ENCODE results near the gene NELFB. TPM values are rescaled to one million over a fixed set of nuclear protein-coding genes. Genes with fewer than 3 reads are reported as not detected.
"Not testable (repeated sequence)": the region's sequence is repeated elsewhere in the genome, so short reads cannot be mapped to it uniquely, and the experiment has no call there.

The NELFB gene
- total RNA-seq, 2 experiments from 2014 or later = 70.8 to 75.3 TPM

DNA sequence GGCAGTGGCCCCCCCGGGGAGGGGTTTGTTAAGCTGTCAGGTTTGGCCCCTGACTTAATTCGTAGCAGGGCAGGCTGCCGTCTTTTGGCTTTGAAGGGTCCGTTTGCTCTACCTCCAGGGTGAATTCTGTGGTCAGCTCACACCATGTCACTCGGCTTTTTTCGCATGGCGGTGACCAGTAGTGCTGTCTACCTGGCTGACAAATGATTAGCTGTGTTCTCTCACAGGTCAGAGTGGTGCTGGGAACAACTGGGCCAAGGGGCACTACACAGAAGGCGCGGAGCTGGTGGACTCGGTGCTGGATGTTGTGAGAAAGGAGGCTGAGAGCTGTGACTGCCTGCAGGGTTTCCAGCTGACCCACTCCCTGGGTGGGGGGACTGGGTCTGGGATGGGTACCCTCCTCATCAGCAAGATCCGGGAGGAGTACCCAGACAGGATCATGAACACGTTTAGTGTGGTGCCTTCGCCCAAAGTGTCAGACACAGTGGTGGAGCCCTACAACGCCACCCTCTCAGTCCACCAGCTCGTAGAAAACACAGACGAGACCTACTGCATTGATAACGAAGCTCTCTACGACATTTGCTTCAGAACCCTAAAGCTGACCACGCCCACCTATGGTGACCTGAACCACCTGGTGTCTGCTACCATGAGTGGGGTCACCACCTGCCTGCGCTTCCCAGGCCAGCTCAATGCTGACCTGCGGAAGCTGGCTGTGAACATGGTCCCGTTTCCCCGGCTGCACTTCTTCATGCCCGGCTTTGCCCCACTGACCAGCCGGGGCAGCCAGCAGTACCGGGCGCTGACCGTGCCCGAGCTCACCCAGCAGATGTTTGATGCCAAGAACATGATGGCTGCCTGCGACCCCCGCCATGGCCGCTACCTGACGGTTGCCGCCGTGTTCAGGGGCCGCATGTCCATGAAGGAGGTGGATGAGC, 12.6 kb upstream of the NELFB start:
- DNase-seq = peak; percentile 58
- ATAC-seq = no peak
- Mint-ChIP-seq H3K4me3 (peak overlapping the region; percentile 82), H3K36me3 (peaks cover 21% of the 10 kb centered on the region), H3K9me3 (ENCODE audit: low read depth) (no peaks in the 10 kb centered on the region), H3K4me1 (peaks cover 31% of the 10 kb centered on the region), H3K27me3 (no peaks in the 10 kb centered on the region), H3K27ac (peak overlapping the region; percentile 66)
- CTCF ChIA-PET = interaction anchor here (1.0 to 6.1 kb wide), 5 partner anchors 12 to 213 kb away, joined by 3 to 46 read pairs (median 3); partner anchors contain the start of genes NELFB and RNF224

DNA sequence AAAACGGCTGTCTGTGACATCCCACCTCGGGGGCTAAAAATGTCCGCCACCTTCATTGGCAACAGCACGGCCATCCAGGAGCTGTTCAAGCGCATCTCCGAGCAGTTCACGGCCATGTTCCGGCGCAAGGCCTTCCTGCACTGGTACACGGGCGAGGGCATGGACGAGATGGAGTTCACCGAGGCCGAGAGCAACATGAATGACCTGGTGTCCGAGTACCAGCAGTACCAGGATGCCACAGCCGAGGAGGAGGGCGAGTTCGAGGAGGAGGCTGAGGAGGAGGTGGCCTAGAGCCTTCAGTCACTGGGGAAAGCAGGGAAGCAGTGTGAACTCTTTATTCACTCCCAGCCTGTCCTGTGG, 11.9 kb upstream of the NELFB start:
- CTCF ChIA-PET = interaction anchor here (1.0 to 6.1 kb wide), 5 partner anchors 11 to 214 kb away, joined by 3 to 46 read pairs (median 3); partner anchors contain the start of genes NELFB and RNF224

DNA sequence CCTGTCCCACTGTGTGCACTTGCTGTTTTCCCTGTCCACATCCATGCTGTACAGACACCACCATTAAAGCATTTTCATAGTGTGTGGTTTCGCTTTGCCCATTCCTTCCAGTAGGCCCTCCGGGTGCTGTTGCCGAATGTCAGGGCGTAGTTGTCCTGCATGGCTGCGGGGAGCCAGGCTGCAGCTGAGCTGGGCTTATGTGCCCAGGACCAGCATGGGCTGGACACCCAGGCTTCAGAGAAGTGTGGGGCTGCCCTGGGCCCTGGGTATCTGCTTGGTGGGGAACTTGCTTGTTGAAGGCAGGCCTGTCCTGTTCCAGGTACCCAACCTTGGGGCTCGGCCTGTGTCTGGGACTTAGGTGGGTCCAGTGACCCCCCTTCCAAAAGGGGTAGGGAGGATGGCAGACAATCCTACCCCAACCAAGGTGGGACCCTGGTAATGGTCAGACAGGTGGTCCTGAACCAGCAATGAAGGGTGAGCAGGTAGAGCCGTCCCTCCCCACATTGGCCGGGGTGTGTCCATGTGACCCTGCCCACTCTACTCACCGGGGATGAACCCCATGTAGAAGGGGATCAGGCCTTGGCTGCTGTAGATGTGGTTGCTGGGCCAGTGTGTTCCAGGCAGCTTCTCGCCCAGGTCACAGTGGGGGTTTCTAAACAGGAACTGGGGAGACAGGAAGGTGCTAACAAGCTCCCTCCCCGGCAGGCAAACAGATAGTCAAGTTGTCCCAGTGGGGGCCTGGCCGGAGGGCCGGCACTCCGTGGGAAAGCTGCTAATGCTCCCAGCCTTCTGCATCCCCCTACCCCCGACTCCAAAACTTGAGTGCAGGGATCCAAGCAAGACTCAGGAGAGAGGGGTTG, 11.3 kb upstream of the NELFB start:
- Mint-ChIP-seq H3K27ac (no peak overlapping the region), H3K27me3 (no peaks in the 10 kb centered on the region), H3K4me1 (peaks cover 23% of the 10 kb centered on the region), H3K4me3 (peak overlapping the region; percentile 30), H3K36me3 (peaks cover 21% of the 10 kb centered on the region), H3K9me3 (ENCODE audit: low read depth) (no peaks in the 10 kb centered on the region)
- CTCF ChIA-PET = interaction anchor here (1.4 to 6.1 kb wide), 2 partner anchors 11 to 215 kb away, joined by 3 to 46 read pairs; partner anchors contain the start of gene NELFB
- ATAC-seq (no peak), DNase-seq (peak; percentile 53)

More for the DNA sequence above, 11.9 kb upstream of the NELFB start:
- H3K27me3 Mint-ChIP-seq; DNase-seq; ATAC-seq; H3K27ac Mint-ChIP-seq; H3K9me3 Mint-ChIP-seq (ENCODE audit: low read depth): not testable (repeated sequence)
- Mint-ChIP-seq H3K4me1 (peaks cover 29% of the 10 kb centered on the region), H3K4me3 (peak overlapping the region; percentile 30), H3K36me3 (peaks cover 21% of the 10 kb centered on the region)

DNA sequence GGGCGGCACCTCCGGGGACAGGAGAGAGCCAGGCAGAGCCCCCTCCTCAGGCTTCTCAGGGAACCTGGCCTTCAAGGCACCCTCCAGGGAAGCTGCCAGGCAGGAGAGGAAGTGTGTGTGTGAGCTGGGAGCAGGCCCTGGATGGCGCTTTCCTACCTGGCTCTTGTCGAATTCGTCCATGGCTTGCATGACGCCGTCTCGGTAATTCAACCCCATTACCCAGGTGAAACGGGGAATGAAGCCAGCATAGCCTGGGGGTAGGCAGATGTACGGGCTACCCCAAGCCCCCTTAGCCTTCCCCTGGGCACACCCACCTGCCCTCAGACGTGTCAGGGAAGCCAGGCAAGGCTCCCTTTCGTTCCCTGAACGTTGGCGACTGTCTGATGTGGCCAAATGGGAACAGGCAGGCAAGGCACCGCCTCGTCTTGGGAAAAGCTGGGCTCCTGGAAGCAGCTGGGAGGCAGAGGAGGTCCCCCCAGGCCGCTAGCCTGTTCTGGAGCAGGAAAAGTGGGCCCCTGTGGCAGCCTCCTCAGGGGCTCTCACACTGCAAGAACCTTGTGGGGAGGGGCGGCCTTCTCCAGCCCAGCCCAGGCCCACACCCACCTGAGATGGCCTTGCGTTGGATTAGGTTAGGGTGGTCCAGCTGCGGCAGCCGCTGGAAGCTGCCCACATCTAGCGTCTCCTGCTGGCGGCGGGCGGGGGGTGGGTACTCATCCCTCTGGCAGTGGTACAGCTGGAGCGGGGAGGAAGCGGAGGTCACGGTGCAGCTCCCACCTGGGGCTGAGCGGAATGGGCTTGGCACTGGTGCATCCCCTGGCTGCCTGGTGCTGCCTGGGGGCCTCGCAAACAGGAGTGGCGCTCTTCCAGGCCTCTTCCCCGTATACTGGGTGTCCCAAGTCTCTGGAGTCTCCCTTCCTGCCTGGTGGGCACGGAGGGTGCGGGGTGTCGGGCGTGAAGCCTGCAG, 10.4 kb upstream of the NELFB start:
- Mint-ChIP-seq H3K27ac (no peak overlapping the region), H3K27me3 (no peaks in the 10 kb centered on the region), H3K4me1 (peaks cover 19% of the 10 kb centered on the region), H3K36me3 (peaks cover 21% of the 10 kb centered on the region), H3K4me3 (no peak overlapping the region), H3K9me3 (ENCODE audit: low read depth) (no peaks in the 10 kb centered on the region)
- ATAC-seq (no peak), DNase-seq (no peak)
- CTCF ChIA-PET = interaction anchor here (1.5 to 6.1 kb wide), 3 partner anchors 8 to 10 kb away, joined by 3 to 46 read pairs (median 23); partner anchors contain the start of gene NELFB

DNA sequence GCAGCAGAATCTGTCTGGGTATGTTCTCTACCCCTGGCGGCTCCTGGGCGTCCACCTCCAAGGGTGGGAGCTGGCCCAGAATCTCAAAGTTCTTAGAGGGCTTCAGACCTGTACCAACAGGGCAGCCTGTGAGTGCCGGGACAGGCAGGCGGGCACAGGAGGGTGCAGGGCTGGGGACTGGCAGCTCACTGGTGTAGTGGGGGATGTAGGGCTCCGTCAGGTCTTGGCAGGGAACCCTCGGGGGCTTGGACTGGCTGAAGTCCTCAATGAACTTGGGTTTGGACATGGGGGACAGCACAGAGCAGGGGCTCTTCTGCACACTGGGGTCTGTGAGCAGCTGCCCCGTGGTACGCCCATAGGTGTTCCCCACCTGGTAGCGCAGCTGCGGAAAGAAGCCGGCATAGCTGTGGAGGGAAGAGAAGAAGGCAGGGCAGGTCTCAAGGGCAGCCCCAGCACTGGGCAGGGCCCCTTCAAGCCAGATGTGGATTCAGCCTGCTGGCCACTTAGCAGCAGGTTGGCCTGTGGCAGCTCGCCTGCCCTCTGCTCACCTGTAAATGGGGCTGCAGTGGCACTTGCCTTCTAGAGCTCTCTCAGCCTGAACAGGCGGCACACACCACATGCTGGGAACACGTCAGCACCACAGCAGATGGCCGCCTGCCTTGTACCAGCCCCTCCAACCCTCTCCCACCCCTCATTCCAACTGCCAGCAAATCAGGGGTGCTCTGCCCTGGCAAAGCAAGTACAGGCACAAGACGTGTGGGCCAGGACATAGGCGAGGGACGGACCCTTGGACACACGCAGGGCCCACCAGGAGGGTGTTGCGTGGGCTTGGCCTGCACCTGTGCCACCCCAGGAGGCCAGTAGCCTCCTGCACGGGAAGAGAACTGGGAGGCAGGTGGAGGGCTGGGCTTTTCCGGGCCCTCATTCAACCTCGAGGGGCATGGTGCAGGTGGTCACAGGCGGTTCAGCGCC, 9.4 kb upstream of the NELFB start:
- CTCF ChIA-PET = interaction anchor here (1.5 to 5.2 kb wide), 2 partner anchors 9 kb away, joined by 3 to 23 read pairs; no protein-coding TSS in a partner anchor
- Mint-ChIP-seq H3K36me3 (peaks cover 21% of the 10 kb centered on the region), H3K27ac (no peak overlapping the region), H3K4me3 (no peak overlapping the region), H3K9me3 (ENCODE audit: low read depth) (no peaks in the 10 kb centered on the region), H3K4me1 (peaks cover 19% of the 10 kb centered on the region), H3K27me3 (no peaks in the 10 kb centered on the region)
- ATAC-seq (no peak), DNase-seq (no peak)

DNA sequence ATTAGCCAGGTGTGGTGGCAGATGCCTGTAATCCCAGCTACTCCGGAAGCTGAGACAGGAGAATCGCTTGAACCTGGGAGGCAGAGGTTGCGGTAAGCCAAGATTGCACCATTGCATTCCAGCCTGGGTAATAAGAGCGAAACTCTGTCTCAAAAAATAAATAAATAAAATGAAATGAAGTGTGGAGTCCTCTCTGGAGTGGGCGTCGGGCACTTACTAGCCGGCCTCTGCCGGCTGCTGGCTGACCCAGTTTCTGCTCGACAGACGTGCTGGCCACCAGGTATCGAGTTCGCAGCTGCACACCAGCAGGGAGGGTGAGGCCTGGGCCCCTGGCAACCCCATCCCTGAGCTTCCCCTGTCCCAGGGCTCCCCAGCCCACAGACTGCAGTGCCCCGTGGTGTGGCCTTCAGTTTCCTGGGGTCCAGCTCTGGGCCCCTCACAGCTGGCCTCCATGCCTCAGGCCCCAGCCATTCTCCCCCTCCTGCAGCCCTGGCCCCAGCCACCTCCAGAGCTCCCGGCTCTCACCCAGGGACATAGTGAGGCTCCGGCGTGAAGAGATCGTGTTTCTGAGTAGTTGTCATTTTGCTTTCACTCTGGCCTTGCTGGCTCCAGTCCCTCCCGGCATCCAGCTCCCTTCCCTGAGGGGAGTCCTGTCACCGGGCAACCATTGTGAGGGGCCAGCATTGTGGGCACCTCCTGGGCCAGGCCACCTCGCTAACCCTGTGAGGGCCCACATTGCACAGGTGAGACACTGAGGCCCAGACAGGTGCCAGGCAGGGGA, 7.8 kb upstream of the NELFB start:
- Mint-ChIP-seq H3K27ac (no peak overlapping the region), H3K4me1 (peaks cover 17% of the 10 kb centered on the region), H3K27me3 (no peaks in the 10 kb centered on the region), H3K4me3 (no peak overlapping the region), H3K9me3 (ENCODE audit: low read depth) (no peaks in the 10 kb centered on the region), H3K36me3 (peaks cover 12% of the 10 kb centered on the region)
- DNase-seq = no peak
- CTCF ChIA-PET = interaction anchor here (5.2 kb wide), 1 partner anchor 11 kb away, joined by 23 read pairs; no protein-coding TSS in a partner anchor
- ATAC-seq = no peak

DNA sequence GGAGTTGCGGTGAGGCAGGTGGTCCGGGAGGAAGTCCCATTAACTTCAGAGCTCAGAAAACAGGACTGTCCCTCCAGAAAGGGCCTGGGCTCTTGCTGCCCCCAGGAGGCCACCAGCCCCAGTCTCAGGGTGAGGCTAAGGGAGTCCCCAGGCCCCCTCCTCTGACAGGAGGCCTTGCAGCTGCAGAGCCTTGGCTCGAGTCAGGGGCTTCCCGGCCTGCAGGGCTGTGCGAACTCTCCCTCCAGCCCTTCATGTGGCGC, 7.3 kb upstream of the NELFB start:
- CTCF ChIA-PET = interaction anchor here (5.2 kb wide), 1 partner anchor 11 kb away, joined by 23 read pairs; no protein-coding TSS in a partner anchor
- Mint-ChIP-seq H3K9me3 (ENCODE audit: low read depth) (no peaks in the 10 kb centered on the region), H3K36me3 (peaks cover 7% of the 10 kb centered on the region)

DNA sequence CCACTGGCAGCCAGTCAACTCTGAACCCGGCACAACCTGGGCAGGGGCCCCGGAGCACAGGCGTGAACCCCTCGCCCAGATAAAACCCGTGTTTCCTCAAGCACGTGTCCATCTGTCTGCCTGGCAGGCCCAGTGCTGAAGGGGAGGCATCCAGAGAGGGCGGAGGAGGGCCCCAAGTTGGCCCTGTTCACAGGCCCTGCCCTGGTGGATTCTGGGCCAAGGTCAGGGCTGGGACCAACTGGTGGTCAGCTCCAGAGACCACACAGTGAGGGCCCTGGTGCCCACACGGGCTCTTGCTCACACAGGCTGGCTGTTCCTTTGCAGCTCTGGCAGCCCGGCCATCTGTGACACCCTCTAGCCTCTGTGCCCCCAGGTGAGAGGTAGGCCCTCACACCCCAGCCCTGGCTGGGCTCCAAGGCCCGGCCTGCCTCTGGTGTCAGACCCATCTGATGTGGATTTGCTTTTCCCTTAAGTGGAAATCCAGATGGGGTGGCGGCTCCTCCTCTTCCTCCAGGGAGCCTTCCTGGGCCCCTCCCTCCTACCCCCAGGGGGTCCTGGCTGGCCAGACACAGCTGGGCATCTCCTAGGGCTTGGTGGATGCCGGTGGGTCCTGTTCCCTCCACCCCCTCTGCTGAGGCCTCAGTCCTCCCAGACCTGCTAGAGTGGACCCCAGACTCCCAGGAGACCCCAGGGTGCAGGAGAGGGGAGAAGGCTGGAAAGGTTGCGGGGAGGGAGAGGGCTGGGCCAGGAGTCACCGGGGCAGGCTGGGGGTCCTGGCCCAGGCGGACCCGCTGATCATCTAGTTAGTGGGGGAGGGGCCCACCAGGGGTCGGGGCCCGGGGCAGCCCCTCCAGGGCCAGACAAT, 4.6 kb upstream of the NELFB start:
- CTCF ChIA-PET = interaction anchor here (1.2 kb wide), 1 partner anchor 12 kb away, joined by 5 read pairs; no protein-coding TSS in a partner anchor
- H3K9me3 Mint-ChIP-seq (ENCODE audit: low read depth) = no peaks in the 10 kb centered on the region
- no peak overlapping the region for H3K27ac Mint-ChIP-seq
- no peak overlapping the region for H3K4me3 Mint-ChIP-seq
- DNase-seq (no peak), ATAC-seq (no peak)
- H3K27me3 Mint-ChIP-seq = no peaks in the 10 kb centered on the region
- no peaks in the 10 kb centered on the region for H3K36me3 Mint-ChIP-seq
- H3K4me1 Mint-ChIP-seq = peaks cover 4% of the 10 kb centered on the region

More for the DNA sequence above, 7.3 kb upstream of the NELFB start:
- Mint-ChIP-seq H3K4me3 (no peak overlapping the region), H3K27me3 (no peaks in the 10 kb centered on the region), H3K4me1 (peaks cover 12% of the 10 kb centered on the region), H3K27ac (no peak overlapping the region)
- no peak for DNase-seq
- no peak for ATAC-seq

DNA sequence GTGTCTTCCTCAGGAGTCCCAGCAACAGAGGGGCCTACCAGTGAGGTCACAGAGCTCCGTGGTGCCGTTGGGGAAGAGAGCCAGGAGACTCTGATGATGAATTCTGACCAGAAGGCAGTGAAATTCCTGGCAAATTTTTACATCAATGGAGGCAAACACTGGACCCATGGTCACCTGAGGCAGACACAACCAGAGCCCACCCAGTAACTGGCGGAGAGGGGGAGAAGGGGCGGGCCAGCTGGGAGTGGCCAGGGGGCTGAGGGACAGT, 4.0 kb upstream of the NELFB start, which contains the start of gene STPG3:
Gene STPG3, plus strand, starts transcription at position 93 of the 268 bp plus-strand sequence. Its CDS starts 1 bp downstream, at position 94.
- ATAC-seq (no peak), DNase-seq (no peak)
- H3K27me3 Mint-ChIP-seq = no peaks in the 10 kb centered on the region
- no peaks in the 10 kb centered on the region for H3K9me3 Mint-ChIP-seq (ENCODE audit: low read depth)
- no peak within 1 kb of the TSS for H3K27ac Mint-ChIP-seq
- H3K4me1 Mint-ChIP-seq = peaks cover 7% of the 10 kb centered on the region
- no peaks in the 10 kb centered on the region for H3K36me3 Mint-ChIP-seq
- CTCF ChIA-PET = interaction anchor here (1.2 kb wide), 1 partner anchor 13 kb away, joined by 5 read pairs; no protein-coding TSS in a partner anchor
- H3K4me3 Mint-ChIP-seq = no peak within 1 kb of the TSS

DNA sequence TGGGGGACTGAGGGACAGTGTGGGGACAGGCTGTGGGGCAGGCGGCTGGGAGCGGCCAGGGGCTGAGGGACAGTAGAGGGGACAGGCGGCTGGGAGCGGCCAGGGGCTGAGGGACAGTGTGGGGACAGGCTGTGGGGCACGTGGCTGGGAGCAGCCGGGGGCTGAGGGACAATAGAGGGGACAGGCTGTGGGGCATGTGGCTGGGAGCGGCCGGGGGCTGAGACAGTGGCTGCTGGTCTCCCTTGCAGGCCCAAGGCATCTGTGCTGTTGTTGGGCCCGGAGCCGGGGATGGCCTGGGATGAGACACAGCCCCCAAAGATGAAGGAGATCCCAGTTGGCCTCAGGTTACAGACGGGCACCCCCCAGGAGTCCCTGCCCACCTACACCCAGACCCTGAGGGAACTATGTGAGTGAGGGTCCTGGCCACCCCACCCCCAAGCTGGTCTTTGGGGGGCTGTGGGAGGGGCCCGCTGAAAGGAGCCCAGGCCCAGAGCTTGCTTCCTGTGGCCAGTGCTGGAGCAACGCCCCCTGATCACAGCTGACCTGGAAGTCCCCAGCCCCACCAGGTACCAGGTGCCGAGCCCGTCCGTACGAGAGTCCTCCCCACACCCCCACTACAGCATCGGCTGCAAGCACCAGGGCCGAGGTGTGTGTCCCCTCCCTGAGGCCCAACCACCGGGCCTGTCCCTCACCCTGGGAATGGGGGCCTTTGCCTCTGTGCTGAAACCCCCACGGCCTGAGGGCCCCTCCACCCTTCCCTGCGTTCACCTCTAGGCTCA, 3.4 kb upstream of the NELFB start:
- peaks cover 3% of the 10 kb centered on the region for H3K36me3 Mint-ChIP-seq
- H3K27me3 Mint-ChIP-seq = no peaks in the 10 kb centered on the region
- no peak overlapping the region for H3K4me3 Mint-ChIP-seq
- DNase-seq (no peak), ATAC-seq (no peak)
- H3K4me1 Mint-ChIP-seq = peaks cover 12% of the 10 kb centered on the region
- CTCF ChIA-PET = interaction anchor here (1.2 to 5.4 kb wide), 3 partner anchors 10 to 15 kb away, joined by 5 to 46 read pairs (median 5); partner anchors contain the start of gene TUBB4B
- H3K27ac Mint-ChIP-seq = no peak overlapping the region
- H3K9me3 Mint-ChIP-seq (ENCODE audit: low read depth) = no peaks in the 10 kb centered on the region

Data from activated CD8-positive, alpha-beta memory T cell treated with anti-CD3 and anti-CD28 coated beads, Interleukin-2, amount 10 ng/mL, durations not matched to agents 7 days and 5 days (primary cell).